Smooth muscle cell of the coronary artery (primary cell): ENCODE data around the gene GMCL1. TPM values are rescaled to one million over a fixed set of nuclear protein-coding genes. Genes with fewer than 3 reads are reported as not detected.

ENCODE experiments used
- total RNA-seq: library from RNA; depleted of rRNA; stranded (reverse); fragments of >200 nt; gene quantifications from 2 replicates; pipeline ENCODE4 v1.2.3, GENCODE V29; 2014; ENCODE audit warnings: low replicate concordance

GMCL1 gene, protein sequence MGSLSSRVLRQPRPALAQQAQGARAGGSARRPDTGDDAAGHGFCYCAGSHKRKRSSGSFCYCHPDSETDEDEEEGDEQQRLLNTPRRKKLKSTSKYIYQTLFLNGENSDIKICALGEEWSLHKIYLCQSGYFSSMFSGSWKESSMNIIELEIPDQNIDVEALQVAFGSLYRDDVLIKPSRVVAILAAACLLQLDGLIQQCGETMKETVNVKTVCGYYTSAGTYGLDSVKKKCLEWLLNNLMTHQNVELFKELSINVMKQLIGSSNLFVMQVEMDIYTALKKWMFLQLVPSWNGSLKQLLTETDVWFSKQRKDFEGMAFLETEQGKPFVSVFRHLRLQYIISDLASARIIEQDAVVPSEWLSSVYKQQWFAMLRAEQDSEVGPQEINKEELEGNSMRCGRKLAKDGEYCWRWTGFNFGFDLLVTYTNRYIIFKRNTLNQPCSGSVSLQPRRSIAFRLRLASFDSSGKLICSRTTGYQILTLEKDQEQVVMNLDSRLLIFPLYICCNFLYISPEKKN
- 5.9 and 7.9 TPM in 2 replicates for total RNA-seq

DNA sequence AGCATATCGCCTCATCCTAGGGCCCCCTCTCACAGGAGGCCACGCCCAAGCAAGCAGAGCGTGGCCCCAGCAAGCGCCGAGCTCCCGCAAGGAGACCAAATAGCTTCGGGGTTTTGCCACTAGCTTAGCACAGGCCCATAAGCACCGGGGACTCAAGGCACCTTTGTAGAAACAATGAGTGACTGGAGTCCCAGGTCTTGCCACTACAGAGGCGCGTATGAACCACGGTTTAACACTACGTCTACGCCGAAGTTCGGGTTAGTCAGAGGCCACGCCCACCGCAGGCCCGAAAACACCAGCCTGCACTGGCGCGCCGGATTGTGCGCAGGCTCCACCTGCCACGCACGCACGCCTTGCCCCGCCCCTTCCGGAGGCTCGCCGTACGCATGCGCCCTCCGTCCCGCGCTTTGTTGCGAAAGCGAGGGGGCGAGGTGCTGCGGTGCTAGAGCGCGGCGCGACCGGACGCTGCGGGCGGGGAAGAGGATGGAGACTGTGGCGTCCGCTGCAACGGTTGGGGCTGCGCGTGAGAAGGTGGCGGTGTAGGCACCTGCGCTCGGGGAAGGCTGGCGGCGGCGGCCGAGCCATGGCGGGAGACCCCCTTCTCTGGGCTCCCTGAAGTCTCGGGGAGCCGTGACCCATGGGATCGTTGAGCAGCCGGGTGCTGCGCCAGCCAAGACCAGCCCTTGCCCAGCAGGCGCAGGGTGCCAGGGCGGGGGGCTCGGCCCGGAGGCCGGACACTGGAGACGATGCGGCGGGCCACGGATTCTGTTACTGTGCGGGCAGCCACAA is at the start of gene GMCL1:
Gene GMCL1, plus strand, starts transcription at position 405 of the 789 bp plus-strand sequence. Its CDS starts 233 bp downstream, at position 638.

DNA sequence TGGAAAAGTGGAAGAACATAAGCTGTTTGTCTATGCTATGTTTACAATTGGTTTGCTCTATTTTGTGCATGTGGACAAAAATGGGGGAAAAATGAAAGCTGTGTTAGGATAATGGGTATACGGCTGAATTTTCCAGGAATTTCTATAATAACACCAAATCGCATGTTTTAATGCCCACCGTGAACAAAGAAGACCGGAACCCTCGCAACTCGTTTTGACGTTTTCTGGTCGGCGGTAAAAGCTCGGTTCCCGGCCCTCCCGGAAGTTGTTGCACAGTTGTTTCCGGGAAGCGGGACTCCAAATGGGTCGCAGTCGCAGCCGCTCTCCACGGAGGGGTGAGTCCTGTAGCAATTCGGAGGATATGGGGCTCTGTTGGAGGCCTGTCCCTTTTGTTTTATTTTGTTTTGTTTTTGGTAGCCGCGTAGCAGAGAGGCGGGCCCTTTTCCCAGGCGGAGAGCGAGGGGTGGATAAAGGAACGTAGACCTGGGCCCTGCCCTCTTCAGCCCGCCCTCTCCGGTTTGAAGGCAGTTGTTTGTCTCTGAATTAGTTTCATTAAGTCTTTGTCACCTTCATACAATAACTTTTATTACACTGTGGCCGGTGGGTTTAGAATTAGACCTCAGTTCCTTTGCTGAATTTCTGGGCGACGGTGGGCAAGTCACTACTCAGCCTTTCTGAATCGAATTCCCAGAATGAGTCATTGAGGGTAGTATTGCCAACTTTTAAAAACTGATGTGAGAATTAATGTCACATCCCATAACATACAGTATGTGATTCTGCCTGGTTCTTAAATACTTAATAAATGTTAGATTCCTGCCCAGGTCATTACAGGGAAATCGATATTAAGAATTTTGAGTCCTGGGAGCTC is 64.5 kb downstream of the GMCL1 start, which contains the start of gene SNRNP27:
Gene SNRNP27, plus strand, starts transcription at position 273 of the 868 bp plus-strand sequence. Its CDS starts 29 bp downstream, at position 302.

DNA sequence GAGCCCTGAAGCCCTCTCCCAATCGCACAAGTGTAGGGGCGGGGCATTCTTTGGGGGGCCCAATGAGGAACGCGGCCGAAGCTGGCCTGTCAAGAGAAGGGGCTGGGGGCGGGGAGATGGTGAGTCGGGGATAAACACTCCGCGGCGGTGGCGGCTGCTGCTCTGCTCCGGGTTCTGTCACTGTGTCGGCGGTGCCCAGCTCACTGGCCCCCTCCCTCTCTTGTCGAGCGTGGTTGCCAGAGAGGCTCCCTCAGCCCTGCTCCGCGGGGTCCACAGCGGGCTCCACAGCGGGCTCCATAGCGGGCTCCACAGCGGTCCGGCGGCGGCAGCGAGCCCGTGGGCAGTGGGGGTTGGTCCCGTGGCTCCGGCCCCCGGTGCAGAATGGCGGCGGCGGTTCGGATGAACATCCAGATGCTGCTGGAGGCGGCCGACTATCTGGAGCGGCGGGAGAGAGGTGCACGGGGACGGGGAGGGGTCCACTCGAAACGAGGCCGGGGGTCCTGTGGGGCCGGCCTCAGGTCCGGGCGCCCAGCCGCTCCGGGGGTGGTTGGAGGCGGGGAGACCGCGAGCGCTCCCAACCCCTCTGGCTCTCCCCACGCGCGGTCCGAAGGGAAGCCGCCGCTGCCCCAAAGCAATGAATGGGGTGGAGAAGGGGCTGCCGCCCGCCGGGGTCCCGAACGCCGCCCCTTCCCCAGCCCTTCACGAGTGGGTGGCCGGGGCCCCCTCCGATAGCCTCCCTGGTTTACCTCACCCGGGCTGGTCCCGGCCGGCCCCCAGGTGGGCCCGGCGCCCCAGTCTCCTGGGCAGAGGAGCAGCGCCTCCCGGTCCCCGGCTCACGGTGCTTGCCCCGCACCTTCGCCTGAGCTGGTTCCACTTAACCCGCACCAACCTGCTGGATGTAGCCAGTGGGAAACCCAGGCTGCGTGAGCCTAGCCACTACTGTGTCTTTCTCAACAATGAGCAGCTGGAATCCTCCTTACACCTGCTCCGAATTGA is 85.8 kb downstream of the GMCL1 start, which contains the start of gene MXD1:
Gene MXD1, plus strand, starts transcription at position 160 of the 996 bp plus-strand sequence. Its CDS starts 222 bp downstream, at position 382.

Other genes with a start within 250 kb of the GMCL1 start
- 14.5 and 18.6 TPM in 2 replicates for gene AAK1, start 185.9 kb upstream of the GMCL1 start, total RNA-seq
- gene ANXA4, start 87.5 kb upstream of the GMCL1 start, total RNA-seq, result 48.2 and 234 TPM in 2 replicates
- gene SNRNP27, start 64.3 kb downstream of the GMCL1 start, total RNA-seq, result 15.1 and 35.6 TPM in 2 replicates
- 5.5 and 6.1 TPM in 2 replicates for gene MXD1, start 85.4 kb downstream of the GMCL1 start, total RNA-seq
- 0.12 and 0.15 TPM in 2 replicates for gene ASPRV1, start 132.0 kb downstream of the GMCL1 start, total RNA-seq